Islet of Langerhans (tissue), 1 donor: Measurements from ENCODE around the gene LRRC52.

Source experiments
- FAIRE-seq: peaks from one replicate; lab custom pipeline; 2011; peaks lifted over from hg19 to GRCh38; lab: Jason Lieb, UNC

Gene LRRC52

DNA sequence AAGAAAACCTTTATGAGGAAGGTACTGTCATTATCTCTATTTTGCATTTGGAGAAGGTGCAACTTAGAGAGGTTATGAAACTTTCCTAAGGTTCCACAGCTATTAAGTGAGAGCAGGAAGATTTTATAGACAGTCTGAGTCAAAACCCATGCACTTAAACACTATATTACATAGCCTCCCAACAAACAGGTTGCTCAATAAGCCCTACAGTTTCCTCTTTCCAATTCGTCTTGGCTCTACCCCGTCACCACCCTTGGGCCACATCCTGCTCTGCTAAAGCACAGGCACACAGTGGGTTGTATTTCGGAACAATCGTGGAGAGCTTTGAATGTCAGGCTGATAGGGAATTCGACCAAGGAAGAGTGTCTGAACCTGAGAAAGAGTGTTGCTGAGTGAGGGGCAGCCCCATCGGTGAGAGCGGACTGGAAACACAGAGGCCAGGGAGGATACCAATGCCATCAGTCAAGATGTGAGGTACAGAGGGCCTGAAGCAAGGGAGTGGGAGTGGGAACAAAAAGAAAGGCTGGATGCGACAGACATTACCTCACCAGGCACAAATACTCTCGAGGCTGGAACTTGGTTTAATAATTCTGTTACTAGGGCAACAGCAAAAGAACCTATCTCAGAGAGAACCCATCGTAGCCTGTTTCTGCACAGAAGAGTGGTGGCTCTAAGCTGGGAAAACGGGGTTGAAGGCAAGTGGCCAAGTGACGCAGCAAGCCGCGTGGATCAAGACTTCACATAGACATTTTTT, 6.3 kb upstream of the LRRC52 start:
- FAIRE-seq: no peak

DNA sequence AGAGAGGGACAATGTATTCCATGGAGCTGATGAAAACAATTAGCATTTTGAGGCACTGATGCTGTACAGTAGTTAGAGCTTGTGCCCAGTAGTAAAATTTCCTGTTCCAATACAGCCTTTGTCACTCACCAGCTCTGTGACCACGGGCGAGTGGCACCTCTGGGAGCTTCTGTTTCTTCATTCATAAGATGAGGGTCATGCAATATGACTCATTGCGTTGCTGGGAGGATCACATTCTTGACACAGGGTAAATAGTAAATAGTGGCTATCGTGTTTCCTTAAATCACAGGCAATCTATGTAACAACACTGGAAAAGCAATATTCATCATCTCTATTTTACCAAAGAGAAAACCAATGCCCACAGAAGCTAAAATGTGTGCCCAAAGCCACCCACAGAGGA, 4.5 kb upstream of the LRRC52 start:
- FAIRE-seq: no peak

DNA sequence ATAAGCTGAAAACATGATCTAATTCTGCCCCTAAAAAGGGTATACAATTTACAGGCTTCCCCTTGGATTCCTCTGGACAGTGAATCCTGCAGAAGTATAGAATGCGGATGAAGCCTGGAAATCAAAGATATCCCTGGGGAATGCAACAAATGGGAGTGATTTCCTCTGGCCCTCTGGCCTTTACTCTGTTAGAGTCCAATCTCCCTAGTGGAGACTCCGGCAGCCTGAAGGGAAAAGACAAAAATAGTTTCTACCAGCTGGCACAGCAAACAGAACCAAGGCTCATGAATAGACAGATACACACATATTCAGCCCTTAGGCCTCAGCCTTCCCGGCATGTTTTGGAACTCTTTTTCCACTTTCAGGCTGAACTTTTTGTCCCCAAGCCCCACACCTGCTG, 3.9 kb upstream of the LRRC52 start:
- no peak for FAIRE-seq

DNA sequence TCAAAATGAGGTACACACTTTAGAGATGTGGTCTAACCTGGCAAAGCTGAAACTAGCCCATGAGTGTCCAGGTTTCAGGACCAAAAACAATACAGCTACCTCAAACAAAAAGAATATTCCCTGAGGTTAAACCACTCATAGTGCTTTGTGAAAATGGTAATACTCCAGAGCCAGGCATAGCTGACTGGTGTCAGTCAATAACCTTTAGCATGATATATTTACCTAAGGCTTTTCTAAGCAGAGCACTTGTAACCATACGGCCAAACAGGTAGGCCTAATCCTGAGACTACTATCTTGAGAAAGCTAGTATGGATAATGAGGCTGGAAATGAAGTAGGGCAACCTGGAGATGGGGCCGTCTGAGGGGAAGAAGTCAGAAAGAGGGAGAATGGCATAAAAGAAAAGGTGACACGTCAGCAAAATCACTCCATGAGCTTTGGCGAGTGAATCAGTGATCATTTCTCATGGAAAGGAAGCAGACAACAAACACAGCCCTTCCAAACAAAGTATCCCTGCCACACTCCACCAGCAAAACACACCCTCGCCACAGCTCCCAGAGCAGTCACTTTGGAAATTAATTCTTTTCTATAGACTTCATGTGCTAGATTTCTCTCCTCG, 1.7 kb upstream of the LRRC52 start:
- FAIRE-seq: no peak

DNA sequence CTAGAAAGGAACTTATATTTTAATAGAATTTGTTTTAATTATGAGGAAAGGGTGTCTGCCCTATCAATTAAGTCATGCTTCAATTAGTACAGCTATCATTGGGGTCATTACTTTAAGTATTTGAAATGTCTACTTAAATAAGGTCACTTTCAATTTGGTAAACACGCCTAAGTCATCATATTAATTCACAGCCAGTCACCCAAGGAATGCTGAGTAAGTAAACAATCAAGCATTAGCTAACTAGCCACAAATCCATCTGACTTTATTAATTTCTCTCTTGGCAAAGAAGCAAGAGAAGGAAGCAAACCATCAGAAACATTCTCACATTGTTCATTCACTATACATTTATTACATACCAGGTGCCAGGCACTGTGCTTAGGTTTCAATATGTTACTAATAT, 1.2 kb upstream of the LRRC52 start:
- FAIRE-seq: peak; percentile 74

DNA sequence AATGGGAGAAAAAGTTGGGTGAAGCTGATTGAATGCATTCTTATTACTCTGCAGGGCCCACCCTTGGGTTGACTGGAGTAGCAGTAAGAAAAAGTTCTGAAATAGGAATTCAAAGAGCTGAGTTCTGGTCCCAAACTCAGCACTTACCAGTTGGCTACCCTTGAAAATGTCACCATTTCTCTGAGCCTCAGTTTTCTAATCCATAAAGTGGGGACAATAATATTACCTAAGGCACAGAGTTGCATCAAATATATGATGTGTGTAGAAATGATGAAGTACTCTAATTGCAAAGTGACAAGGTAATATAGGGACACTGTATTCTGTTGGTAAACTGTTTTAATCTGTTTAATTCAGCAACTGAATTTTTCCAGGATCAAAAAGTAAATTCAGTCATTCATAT, 1.2 kb downstream of the LRRC52 start:
- no peak for FAIRE-seq

DNA sequence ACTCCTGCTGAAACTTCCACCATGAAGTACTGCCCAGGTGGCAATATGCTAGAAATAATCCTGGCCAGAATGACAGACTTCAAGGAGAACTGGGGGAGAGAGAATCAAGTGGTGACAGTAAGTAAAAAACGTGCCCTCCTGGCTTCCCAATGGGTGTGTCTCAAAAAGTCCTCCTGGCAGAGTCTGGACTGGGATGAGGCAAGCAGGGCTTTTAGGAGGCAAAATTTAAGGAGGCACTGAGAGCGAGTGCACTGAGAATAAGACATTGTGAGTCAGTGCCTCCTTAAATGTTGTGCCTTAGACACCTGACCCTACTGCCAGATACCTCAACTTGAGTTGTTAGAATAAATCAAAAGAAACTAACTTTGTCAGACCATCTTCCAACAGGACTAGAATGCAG, 2.2 kb downstream of the LRRC52 start:
- FAIRE-seq: no peak

DNA sequence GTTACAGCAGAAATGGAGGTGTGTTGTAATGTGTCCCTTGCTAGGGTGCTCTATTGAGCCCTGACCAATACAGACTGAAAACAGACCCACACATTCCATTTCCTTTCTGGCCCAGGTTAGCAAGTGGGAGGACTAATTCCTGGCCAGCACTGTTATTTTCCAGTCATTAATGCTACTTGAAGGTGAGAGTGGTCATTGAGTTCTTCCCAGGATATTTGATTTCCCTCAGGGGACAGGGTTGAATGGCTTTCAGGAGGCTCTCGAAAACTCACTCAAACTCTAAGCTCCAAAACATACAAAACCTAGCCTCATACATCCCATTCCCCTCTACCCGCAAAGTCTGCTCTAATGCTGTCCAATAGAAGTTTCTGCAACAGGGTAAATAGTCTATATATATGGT, 6.2 kb downstream of the LRRC52 start:
- no peak for FAIRE-seq

DNA sequence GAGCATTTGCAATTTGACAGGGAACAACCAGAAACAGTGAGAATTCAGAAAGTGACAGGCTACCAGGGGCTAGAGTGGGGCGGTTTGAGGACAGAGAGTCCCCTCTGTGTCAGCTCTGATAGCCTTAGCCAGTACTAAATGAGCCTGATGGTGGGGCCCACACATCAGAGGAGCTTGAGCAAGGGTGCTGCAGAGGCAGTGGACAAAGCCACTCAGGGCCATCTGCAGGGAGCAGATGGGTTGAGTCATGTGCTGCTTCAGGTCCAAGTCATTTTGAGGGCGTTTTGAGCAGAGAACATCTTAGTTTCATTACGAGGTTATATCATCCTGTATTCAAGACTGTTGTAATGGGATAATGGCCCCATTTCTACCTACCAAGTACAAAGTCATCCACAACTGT, 7.7 kb downstream of the LRRC52 start:
- FAIRE-seq: no peak

DNA sequence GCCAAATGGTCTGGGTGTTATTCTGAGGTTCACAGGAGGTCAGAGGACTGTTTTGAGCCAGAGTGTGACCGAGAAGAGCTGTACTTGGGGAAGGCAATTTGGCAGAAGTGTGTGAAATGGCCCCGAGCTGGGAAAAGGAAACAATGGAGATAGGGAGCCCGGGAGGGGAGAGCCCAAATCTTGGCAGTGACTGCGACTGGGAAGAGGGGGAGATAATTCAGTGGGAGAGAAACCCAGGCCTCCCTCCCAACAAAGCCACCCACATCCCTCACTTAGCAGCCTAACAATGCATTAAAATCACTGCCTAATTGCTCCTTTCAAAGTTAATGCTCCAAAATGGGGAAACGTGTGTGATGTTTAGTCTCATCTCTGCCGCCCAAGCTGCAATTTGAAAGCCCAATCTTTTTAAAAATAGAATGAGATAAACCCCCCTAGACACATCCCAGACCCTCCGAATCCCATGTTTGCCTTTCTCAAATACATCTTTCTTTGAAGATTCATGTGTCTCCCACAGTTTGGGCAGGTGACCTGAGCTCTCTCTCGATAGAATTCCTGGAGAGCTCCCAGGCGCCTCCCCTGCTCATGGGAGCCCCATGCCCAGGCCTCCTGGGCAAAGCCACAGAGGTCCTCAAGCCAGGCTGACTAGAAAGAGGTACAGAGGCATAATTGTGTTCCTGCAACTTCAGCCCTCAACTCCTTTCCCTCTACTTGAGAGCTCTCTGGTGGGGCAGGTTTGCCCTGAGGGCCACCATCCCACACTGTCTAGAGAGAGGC, 17.3 kb downstream of the LRRC52 start:
- FAIRE-seq: no peak

DNA sequence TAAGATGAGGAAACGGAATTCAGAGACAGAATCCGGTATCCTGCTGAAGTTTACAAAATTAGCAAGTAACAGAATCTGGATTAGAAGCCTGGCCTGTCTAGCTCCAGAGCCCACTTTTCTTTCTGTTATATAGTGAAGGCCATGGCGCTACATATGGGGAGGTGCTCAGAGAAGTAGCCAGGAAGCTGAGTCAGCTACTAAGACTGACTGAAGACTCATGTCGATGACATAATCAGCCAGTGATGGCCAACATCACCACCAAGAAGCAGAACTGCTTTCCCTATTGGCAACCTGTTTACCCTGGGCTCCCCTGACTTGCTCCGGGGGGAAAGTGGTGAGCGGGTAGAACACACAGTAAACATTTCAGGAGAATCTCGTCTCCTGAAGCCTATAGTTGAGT, 18.8 kb downstream of the LRRC52 start:
- FAIRE-seq: no peak

DNA sequence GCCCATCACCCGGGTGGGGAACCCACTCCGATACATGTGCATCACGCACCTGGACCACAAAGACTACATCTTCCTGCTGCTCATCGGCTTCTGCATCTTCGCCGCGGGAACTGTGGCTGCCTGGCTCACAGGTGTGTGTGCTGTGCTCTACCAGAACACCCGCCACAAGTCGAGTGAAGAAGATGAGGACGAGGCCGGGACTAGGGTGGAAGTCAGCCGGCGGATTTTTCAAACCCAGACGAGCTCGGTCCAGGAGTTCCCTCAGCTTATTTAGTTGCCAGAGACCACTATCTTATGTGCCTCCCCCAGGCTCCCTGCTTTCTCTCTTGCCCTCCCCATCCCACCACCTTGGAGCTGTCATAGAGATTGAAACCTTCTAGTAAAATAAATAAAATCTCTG, 19.8 kb downstream of the LRRC52 start:
- no peak for FAIRE-seq

DNA sequence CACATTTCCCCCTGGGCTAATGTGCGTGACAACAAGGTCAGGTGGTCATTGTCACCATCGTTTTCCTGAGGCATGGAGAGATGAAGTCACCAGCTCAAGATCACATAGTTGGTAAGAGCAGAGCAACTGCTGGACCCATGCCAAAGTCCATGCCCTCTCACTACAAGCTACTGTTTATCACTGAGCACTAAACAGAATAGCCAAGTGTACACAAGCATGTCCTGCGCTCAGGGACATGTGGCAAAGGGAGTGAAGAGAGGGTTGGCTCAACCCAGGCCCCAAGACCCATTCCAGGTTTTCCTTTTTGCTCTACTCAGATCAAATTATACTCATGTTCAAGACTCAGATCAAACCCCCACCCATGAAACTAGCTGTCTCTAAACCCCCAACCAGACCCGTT, 20.8 kb downstream of the LRRC52 start:
- FAIRE-seq: no peak

DNA sequence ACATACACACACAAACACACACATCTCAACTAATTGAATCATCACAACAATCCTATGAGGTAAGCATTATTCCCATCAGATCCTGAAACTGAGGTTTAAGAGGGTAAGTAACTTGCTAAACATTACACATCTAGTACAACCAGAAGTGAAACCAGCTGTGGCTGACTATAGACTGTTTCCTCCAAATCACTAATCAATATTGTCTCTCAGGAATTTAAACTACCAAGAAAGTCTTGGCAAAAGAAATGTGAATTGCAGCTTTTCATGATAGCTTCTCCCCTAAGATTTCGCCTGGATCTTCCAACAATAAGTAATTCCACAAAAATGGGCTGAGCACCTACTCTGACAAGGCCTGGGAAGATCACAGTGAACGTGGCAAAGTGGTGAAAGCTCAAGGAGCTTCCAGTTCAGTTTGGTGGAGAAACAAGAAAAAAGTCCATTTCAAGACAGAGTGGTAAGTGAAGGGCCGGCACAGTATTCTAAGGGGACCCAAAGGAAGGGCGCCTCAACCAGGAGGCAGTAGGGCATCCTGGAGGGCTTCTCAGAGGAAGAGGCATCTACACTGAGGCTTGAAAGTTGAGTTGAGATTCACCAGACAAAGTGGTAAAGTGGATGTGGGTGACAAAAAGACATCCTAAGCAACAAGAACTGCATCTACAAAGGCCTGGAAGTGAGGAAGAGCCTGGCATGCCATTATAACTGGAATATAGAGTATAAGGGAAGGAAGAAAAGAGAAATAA, 22.1 kb downstream of the LRRC52 start:
- FAIRE-seq: no peak

DNA sequence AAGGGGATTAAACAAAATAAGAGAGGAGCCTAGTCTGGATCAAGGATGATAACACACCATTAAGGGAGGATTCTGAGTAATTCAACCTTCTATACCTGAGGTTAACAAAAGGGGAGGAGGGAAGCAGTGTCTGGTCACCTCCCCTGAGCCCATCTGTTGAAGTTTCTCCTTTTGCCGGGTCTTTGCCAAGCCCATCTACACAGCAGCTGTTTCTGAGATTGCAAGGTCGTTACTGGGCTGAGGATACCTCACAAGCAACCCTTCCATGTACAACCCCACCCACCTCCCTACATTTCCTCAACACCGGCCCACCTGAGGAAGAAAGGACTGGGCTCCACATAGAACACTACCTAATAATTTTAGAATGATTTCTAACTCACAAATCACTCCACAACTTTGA, 26.3 kb downstream of the LRRC52 start:
- no peak for FAIRE-seq

DNA sequence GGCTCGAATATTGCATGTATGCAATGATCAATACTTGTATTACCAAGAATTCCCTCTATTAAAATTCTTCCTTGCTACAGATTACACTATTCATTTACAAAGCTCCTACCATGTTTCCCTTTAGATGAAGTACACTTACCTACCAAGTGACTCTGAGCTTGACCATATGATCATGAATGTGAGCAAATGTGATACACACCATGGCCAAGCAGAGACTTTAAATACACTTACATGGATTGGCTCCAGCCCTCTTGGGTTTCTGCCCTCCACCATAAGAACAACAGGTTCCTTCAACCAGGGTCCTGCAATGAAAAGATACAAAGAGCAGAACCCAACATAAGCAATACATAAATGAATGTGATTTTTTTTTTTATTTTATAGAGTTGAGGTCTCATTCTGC, 30.0 kb downstream of the LRRC52 start:
- FAIRE-seq: no peak

DNA sequence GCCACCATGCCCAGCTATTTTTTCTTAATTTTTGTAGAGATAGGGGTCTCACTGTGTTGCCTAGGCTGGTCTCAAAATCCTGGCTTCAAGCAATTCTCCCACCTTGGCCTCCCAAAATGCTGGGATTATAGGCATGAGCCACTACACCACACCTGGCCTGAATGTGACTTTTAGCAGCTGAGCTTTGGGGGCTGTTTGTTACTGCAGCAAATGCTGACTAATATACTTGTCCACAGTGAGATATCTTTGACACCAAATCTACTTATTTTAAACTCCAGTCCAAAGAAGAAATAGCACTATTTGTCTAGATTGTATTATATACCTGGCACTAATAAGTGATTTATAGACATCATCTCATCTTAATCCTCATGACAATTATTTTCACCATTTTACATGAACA, 30.5 kb downstream of the LRRC52 start:
- no peak for FAIRE-seq

DNA sequence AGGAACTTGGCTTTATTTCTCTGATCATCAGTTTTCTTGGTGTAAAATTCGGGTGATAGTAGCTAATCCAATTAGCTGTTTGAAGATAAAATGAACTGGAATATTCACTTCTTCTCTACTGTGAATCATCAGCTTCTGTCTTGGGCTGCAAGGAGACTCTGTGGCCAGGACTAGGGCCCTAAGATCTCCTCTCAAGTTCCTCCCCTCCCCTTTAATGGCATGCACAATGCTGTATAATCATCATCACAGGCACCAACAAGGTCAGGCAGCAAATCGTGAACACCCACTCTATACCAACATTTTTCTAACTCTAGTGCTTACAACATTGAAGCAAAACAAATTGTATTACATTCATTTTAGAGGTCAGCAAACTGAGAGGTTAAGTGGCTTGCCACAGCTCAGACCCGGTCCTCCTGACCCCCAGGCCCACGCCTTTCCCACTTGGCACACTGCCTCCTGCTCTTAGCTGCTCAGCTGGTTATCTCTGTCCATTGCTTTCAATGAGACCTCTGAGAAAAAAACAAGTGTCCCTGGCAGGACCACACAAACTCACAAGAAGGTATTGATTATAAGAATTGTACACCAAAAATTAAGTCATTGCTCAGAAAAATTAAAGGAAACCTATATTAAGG, 31.8 kb downstream of the LRRC52 start:
- no peak for FAIRE-seq

DNA sequence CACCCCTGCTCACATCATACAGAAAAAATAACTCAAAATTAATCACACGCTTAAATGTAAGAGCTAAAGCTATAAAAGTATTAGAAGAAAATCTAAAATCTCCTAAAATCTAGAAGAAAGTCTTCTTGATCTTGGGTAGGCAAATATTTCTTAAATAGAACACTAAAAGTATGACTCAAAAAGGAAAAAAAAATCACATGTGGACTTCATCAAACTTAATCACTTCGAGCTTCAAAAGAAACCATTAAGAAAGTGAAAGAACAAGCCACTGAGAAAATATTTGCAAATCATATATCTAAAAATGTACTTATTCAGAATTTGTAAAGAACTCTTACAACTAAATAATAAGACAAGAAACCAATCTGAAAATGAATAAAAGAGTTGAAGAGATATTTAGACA, 32.7 kb downstream of the LRRC52 start:
- no peak for FAIRE-seq

DNA sequence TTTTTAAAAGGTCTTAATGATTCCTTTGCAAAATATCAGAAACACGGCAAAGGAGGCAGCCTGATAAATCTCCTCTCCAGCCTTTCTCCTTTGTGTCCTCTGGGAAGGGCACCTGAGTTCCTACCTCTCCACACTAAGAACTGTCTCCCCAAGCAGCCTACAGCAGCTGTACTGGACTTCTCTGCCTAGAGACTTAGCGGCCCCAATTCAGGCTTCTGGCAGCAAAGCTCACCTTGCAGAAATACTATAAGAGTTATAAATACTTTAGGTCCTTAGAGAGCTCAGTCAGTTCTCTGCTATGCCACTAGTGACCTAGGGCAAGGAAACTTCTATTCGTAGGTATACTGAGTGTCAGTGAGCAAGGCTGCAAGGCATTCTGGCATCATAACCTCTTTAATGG, 33.9 kb downstream of the LRRC52 start:
- FAIRE-seq: no peak

DNA sequence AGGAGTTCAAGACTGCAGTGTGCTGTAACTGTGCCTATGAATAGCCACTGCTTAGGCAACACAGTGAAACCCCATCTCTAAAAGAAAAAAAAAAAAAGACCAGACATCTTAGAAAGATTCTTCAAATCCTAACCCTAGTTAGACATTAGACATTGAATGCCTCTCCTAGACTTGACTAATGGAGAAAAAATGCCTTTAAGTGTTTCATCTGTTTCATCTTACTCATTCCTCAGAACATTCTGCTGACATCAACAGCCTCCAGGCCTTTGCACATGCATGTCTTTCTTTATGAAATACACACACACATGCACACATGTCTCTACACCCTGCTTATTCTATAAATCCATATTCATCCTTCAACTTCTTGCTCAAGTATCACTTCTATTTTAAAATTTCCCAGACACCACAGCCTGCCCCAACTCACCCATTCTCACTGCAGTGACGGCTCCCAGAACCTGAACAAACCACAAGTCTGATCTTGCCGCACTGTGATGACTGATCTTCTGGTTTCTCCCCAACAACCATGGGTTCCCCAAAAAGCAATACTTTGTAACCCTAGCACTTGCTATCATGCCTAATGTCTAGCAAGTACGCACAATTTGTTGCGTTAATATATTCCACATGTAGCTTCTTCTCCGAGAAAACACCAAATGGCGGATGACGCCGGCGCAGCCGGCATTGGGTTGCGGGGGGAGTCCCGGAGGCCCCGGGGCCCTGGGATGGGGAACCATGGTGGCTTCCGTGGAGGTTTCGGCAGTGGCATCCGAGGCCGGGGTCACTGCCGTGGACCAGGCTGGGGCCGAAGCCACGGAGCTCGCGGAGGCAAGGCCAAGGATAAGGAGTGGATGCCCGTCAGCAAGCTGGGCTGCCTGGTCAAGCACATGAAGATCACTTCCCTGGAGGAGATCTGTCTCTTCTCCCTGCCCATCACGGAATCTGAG, 37.4 kb downstream of the LRRC52 start:
- no peak for FAIRE-seq
